CD4-positive, CD25-positive, alpha-beta regulatory T cell (primary cell): Measurements from ENCODE around the gene KHDRBS2. TPM values are rescaled to one million over a fixed set of nuclear protein-coding genes. Genes with fewer than 3 reads are reported as not detected.

ENCODE experiments used
- ATAC-seq, 2 donors: fragments of 150-1000 bp; cut with Tn5 transposase; one replicate each; pipeline ENCODE4 v1.10.0; 2021; ENCODE audit warnings: low read depth in 2 of 2, moderate number of reproducible peaks in 2 of 2, moderate library complexity in 1 of 2
- DNase-seq, 3 donors: peaks; one replicate each; pipeline versions ENCODE4 v3.0.0 to v3.0.0-alpha.2; 2012 to 2022; ENCODE audit warnings: mixed read lengths in 1 of 3
- H3K27ac ChIP-seq: one replicate; pipeline ENCODE4 v1.7.0; 2013; ENCODE audit warnings: mild to moderate bottlenecking, low read length; ENCODE audit not compliant: insufficient read depth, poor library complexity, severe bottlenecking
- H3K27me3 ChIP-seq: one replicate; pipeline ENCODE4 v1.7.0; 2013; ENCODE audit warnings: low read length; ENCODE audit not compliant: control insufficient read depth, insufficient read depth
- H3K36me3 ChIP-seq: one replicate; pipeline ENCODE4 v1.7.0; 2013; ENCODE audit warnings: mild to moderate bottlenecking, low read length, moderate library complexity; ENCODE audit not compliant: control insufficient read depth, insufficient read depth
- H3K4me1 ChIP-seq: 2 replicates; pipeline ENCODE4 v1.7.0; 2013; ENCODE audit warnings: mild to moderate bottlenecking, low read length; ENCODE audit not compliant: insufficient read depth, control insufficient read depth, poor library complexity, severe bottlenecking
- H3K4me3 ChIP-seq: one replicate; pipeline ENCODE4 v1.7.0; 2013; ENCODE audit warnings: low read depth, mild to moderate bottlenecking, low read length, moderate library complexity
- H3K9me3 ChIP-seq, 2 experiments: 1 replicate in 1 of 2; 2 replicates in 1 of 2; pipeline ENCODE4 v1.7.0; 2013; ENCODE audit warnings: low read length in 2 of 2, mild to moderate bottlenecking in 1 of 2, moderate library complexity in 1 of 2; ENCODE audit not compliant: control insufficient read depth in 2 of 2
- H3K27ac Mint-ChIP-seq, 3 donors: one replicate each; pipeline ENCODE4 v1.8.0; 2020 to 2022; ENCODE audit warnings: mild to moderate bottlenecking in 3 of 3, mixed read lengths in 3 of 3, moderate library complexity in 2 of 3
- H3K27me3 Mint-ChIP-seq: one replicate; pipeline ENCODE4 v1.8.0; 2022; ENCODE audit warnings: mild to moderate bottlenecking, mixed read lengths
- H3K36me3 Mint-ChIP-seq: one replicate; pipeline ENCODE4 v1.8.0; 2020; ENCODE audit warnings: mixed read lengths
- H3K4me1 Mint-ChIP-seq, 4 donors: one replicate each; pipeline ENCODE4 v1.8.0; 2020 to 2022; ENCODE audit warnings: mixed read lengths in 4 of 4, mild to moderate bottlenecking in 1 of 4
- H3K4me3 Mint-ChIP-seq, 4 donors: one replicate each; pipeline ENCODE4 v1.8.0; 2020 to 2022; ENCODE audit warnings: mild to moderate bottlenecking in 4 of 4, mixed read lengths in 4 of 4, moderate library complexity in 3 of 4
- H3K9me3 Mint-ChIP-seq, 7 donors: one replicate each; pipeline ENCODE4 v1.8.0; 2020 to 2022; ENCODE audit warnings: mixed read lengths in 7 of 7, mild to moderate bottlenecking in 3 of 7, moderate library complexity in 2 of 7
- polyA plus RNA-seq, 4 donors: library from polyadenylated mRNA; unstranded; fragments of 300-500 nt; fragmentation: Illumina TruSeq; gene quantifications; one replicate each; pipeline ENCODE4 v1.2.3, GENCODE V29; 2021
- total RNA-seq: library from RNA; stranded (reverse); gene quantifications from one replicate; pipeline ENCODE4 v1.2.3, GENCODE V29; 2022

KHDRBS2 gene
- total and polyA plus RNA-seq, 5 donors from 2014 or later: not detected

DNA sequence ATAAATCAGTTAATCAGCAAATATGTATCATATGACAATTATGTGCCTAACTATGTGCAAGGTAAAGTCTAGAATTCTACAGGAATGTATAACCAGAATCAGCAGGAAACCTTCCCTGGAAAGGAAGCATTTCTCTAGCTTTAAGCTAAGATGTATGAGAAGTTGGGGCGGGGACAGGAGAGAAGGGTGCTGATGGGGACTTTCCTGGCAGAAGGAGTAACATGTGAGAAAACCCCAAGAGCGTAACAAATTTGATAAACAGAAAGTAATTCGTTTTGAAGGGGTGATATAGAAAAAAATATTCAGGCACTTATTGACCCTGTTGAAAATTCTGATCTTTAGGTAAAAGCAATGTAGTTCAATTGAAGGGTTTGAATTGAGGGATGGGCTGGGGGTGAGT lies 226.1 kb downstream of the KHDRBS2 start:
- no peak for DNase-seq
- no peaks in the 10 kb centered on the region for H3K36me3 Mint-ChIP-seq

DNA sequence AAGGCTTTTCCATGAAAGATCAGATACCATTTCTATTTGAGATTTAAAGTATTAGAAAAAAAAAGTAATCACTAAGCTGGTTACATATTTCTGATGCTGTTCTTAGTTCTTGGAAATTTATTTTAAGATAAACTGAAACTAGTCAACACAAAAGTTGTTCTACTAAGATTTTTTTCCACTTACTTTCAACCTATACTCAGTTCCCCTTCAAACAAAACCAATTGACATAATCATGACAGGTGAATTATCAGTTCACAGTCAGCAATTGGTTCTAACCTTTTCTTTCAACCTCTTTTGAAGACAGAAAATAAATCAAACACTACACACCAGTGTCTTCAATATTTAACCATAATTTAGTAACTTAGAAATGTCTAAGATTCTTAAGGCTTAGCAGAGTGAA lies 228.7 kb downstream of the KHDRBS2 start:
- H3K27ac Mint-ChIP-seq: no peak overlapping the region
- Histone ChIP-seq H3K36me3 (no peaks in the 10 kb centered on the region), H3K9me3 (peaks cover 0 to 7% of the 10 kb centered on the region in 2 experiments), H3K27me3 (no peaks in the 10 kb centered on the region), H3K4me3 (no peak overlapping the region), H3K27ac (no peak overlapping the region), H3K4me1 (no peaks in the 10 kb centered on the region)
- no peak for DNase-seq
- H3K27me3 Mint-ChIP-seq: no peaks in the 10 kb centered on the region
- H3K4me1 Mint-ChIP-seq: no peaks in the 10 kb centered on the region
- no peaks in the 10 kb centered on the region for H3K36me3 Mint-ChIP-seq
- H3K4me3 Mint-ChIP-seq: no peak overlapping the region
- H3K9me3 Mint-ChIP-seq: peaks cover 2 to 40% (median 8%) of the 10 kb centered on the region in 7 donors
- ATAC-seq: no peak

More for the DNA sequence above, 226.1 kb downstream of the KHDRBS2 start:
- no peaks in the 10 kb centered on the region for H3K4me1 ChIP-seq
- Mint-ChIP-seq H3K4me3 (no peak overlapping the region), H3K27me3 (no peaks in the 10 kb centered on the region), H3K27ac (no peak overlapping the region), H3K9me3 (peaks cover 1 to 40% (median 4%) of the 10 kb centered on the region in 7 donors), H3K4me1 (no peaks in the 10 kb centered on the region)
- peaks cover 0 to 7% of the 10 kb centered on the region in 2 experiments for H3K9me3 ChIP-seq
- no peak overlapping the region for H3K4me3 ChIP-seq
- no peak overlapping the region for H3K27ac ChIP-seq
- H3K36me3 ChIP-seq: no peaks in the 10 kb centered on the region
- ATAC-seq: no peak
- no peaks in the 10 kb centered on the region for H3K27me3 ChIP-seq

DNA sequence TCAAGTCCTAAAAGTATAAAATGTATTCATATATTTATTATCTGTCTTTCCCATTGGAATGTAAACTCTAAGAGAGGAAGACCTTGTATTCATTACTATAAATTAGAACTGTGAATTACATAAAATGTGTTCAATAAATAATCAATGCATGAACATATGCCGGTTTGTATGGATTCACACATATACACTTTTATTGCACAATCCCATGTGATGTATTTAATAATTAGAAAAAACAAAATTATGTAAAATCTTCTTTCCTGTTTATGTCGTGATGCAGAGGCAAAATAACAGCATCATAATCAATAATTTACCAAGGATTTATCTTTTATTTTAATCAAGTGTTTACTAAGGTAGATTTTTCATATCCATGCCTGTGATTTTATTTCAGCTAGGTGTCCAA lies 240.5 kb downstream of the KHDRBS2 start:
- Histone ChIP-seq H3K27ac (no peak overlapping the region), H3K9me3 (peaks cover 0 to 2% of the 10 kb centered on the region in 2 experiments), H3K27me3 (no peaks in the 10 kb centered on the region), H3K36me3 (no peaks in the 10 kb centered on the region), H3K4me1 (no peaks in the 10 kb centered on the region), H3K4me3 (no peak overlapping the region)
- no peak overlapping the region for H3K4me3 Mint-ChIP-seq
- H3K36me3 Mint-ChIP-seq: no peaks in the 10 kb centered on the region
- H3K27ac Mint-ChIP-seq: no peak overlapping the region
- H3K4me1 Mint-ChIP-seq: no peaks in the 10 kb centered on the region
- peaks cover 0 to 15% (median 3%) of the 10 kb centered on the region in 7 donors for H3K9me3 Mint-ChIP-seq
- H3K27me3 Mint-ChIP-seq: no peaks in the 10 kb centered on the region
- DNase-seq (no peak), ATAC-seq (no peak)

DNA sequence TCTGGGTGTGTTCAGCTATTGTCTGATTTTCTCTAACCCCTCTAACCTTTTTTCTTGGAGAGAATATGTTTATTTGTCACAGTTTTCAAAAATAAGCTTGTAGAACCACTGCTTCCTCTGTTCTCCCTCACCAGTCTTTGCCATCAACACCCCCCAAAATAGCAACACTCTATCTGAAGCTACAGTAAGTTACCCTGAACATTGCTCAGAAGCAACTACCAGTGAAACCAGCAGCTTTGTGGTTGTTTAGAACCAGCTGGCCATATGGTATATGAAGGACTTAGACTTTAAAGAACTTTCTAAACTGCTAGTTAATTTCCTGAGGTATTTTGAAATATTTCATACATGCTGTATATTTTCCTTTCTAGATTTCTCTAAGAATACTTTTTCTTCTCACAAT lies 242.9 kb downstream of the KHDRBS2 start:
- H3K4me3 Mint-ChIP-seq: no peak overlapping the region
- DNase-seq: no peak
- H3K9me3 ChIP-seq: peaks cover 0 to 4% of the 10 kb centered on the region in 2 experiments
- H3K4me1 Mint-ChIP-seq: no peaks in the 10 kb centered on the region
- H3K27ac ChIP-seq: no peak overlapping the region
- no peaks in the 10 kb centered on the region for H3K27me3 ChIP-seq
- H3K9me3 Mint-ChIP-seq: peaks cover 0 to 15% (median 3%) of the 10 kb centered on the region in 7 donors
- H3K36me3 Mint-ChIP-seq: no peaks in the 10 kb centered on the region
- no peaks in the 10 kb centered on the region for H3K27me3 Mint-ChIP-seq
- H3K36me3 ChIP-seq: no peaks in the 10 kb centered on the region
- H3K27ac Mint-ChIP-seq: no peak overlapping the region
- no peak for ATAC-seq
- no peak overlapping the region for H3K4me3 ChIP-seq
- H3K4me1 ChIP-seq: no peaks in the 10 kb centered on the region

DNA sequence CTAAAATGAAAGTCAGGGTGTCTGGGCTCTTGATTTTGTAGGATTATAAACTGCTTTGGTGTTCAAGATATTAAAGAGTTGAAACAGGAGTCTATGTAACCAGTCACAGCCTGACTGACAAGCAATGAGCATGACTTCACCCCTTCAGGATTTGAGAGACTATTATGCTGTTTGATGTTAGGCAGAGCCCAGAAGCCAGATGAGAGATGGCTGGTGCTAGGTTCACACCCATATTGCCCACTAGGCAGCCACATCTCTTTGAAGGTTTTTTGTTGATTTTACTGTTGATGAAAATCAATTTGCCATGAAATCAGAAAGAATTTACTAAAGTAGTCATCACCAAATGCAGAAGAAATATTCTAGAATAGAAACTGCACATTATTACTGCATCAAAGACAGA lies 243.6 kb downstream of the KHDRBS2 start:
- Histone ChIP-seq H3K9me3 (peaks cover under 1 to 4% of the 10 kb centered on the region in 2 experiments), H3K27ac (no peak overlapping the region), H3K27me3 (no peaks in the 10 kb centered on the region), H3K36me3 (no peaks in the 10 kb centered on the region), H3K4me3 (no peak overlapping the region), H3K4me1 (no peaks in the 10 kb centered on the region)
- Mint-ChIP-seq H3K27me3 (no peaks in the 10 kb centered on the region), H3K9me3 (peaks cover 0 to 15% (median 3%) of the 10 kb centered on the region in 7 donors), H3K36me3 (no peaks in the 10 kb centered on the region), H3K4me1 (no peaks in the 10 kb centered on the region), H3K4me3 (no peak overlapping the region), H3K27ac (no peak overlapping the region)
- no peak for DNase-seq
- no peak for ATAC-seq

DNA sequence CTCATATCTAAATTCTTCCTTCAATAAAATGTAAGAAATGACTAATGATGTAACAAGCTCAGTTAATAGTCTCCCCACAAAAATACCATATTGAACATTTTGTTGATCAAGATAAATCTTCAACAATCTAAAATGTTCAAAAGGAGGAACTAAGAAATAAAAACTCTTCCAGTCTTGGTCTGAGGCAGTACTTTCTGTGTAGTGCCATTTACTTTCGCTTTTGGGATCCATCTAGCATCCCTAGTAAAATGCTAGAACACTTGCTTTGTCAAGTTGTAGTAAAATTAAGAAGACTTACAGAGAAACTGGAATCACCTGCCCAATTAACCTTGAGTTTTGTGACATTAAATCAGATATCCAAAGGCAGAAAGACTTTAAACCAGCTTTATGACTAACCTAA lies 246.4 kb downstream of the KHDRBS2 start:
- Histone ChIP-seq H3K4me1 (no peaks in the 10 kb centered on the region), H3K4me3 (no peak overlapping the region), H3K9me3 (peaks cover 2 to 4% of the 10 kb centered on the region in 2 experiments), H3K27me3 (no peaks in the 10 kb centered on the region), H3K36me3 (no peaks in the 10 kb centered on the region), H3K27ac (no peak overlapping the region)
- H3K4me1 Mint-ChIP-seq: no peaks in the 10 kb centered on the region
- H3K27ac Mint-ChIP-seq: no peak overlapping the region
- no peak for ATAC-seq
- H3K27me3 Mint-ChIP-seq: no peaks in the 10 kb centered on the region
- no peak for DNase-seq
- H3K4me3 Mint-ChIP-seq: no peak overlapping the region
- H3K36me3 Mint-ChIP-seq: no peaks in the 10 kb centered on the region
- peaks cover 0 to 24% (median 3%) of the 10 kb centered on the region in 7 donors for H3K9me3 Mint-ChIP-seq

DNA sequence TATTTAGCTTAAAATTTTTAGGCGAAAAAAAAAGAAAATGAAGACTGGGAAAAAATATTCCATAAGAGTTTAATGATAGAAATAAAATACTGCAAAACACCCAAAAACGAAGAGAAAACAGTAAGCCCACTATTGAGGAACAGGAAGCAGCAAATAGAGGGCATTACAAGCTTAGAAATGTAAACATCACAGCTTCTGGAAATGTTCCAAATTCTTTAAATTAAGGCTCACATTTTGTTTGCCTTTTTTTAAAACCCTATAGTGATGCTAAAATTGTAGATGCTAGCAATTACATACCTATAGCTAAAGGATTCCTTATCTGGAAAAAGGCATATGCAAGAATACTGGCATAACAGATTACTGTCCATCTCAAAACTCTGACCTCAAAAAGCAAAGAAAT lies 248.6 kb downstream of the KHDRBS2 start:
- ATAC-seq (no peak), DNase-seq (no peak)
- H3K4me1 Mint-ChIP-seq: no peaks in the 10 kb centered on the region
- no peaks in the 10 kb centered on the region for H3K27me3 Mint-ChIP-seq
- Histone ChIP-seq H3K36me3 (no peaks in the 10 kb centered on the region), H3K4me1 (no peaks in the 10 kb centered on the region), H3K4me3 (no peak overlapping the region), H3K9me3 (peaks cover 2 to 4% of the 10 kb centered on the region in 2 experiments), H3K27ac (no peak overlapping the region), H3K27me3 (no peaks in the 10 kb centered on the region)
- peaks cover 0 to 40% (median 6%) of the 10 kb centered on the region in 7 donors for H3K9me3 Mint-ChIP-seq
- H3K4me3 Mint-ChIP-seq: no peak overlapping the region
- H3K27ac Mint-ChIP-seq: no peak overlapping the region
- H3K36me3 Mint-ChIP-seq: no peaks in the 10 kb centered on the region

DNA sequence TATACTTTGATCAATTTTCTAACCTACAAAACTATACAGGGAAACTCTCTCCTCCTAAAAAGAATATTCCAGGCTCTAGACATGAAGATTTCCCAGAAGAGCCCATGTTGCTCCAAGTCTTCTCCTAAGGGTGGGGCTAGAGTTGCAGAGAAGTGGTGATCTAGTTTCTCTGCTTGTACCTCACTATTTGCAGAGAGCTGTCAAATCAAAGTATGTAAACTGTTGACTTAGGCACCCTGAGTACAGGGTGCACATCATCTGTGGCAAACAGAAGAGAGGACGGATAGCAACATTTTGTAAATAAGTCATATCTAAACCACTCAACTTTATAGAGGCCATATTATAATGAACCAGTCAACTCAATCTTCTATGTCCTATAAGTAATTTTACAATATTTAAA lies 250.1 kb downstream of the KHDRBS2 start:
- ATAC-seq (no peak), DNase-seq (no peak)
- no peaks in the 10 kb centered on the region for H3K36me3 ChIP-seq
- no peaks in the 10 kb centered on the region for H3K4me1 ChIP-seq
- Mint-ChIP-seq H3K36me3 (no peaks in the 10 kb centered on the region), H3K4me3 (no peak overlapping the region), H3K27ac (no peak overlapping the region), H3K9me3 (peaks cover 0 to 35% (median 5%) of the 10 kb centered on the region in 7 donors), H3K27me3 (no peaks in the 10 kb centered on the region), H3K4me1 (no peaks in the 10 kb centered on the region)
- no peak overlapping the region for H3K27ac ChIP-seq
- no peak overlapping the region for H3K4me3 ChIP-seq
- peaks cover 2 to 8% of the 10 kb centered on the region in 2 experiments for H3K9me3 ChIP-seq
- no peaks in the 10 kb centered on the region for H3K27me3 ChIP-seq
